HFFc6 (cell line): ENCODE data around the gene STX7. TPM values are rescaled to one million over a fixed set of nuclear protein-coding genes. Genes with fewer than 3 reads are reported as not detected.

Source experiments
- DNase-seq: peaks from one replicate; pipeline ENCODE4 v3.0.0-alpha.2; 2018
- H3K27ac Mint-ChIP-seq: 2 replicates; pipeline ENCODE4 v1.8.0; 2020; ENCODE audit warnings: mild to moderate bottlenecking, mixed read lengths
- H3K27me3 Mint-ChIP-seq: 2 replicates; pipeline ENCODE4 v1.8.0; 2021; ENCODE audit warnings: mild to moderate bottlenecking, moderate library complexity, mixed read lengths; ENCODE audit not compliant: insufficient read depth
- H3K36me3 Mint-ChIP-seq: 2 replicates; pipeline ENCODE4 v1.8.0; 2021; ENCODE audit warnings: low read depth, mixed read lengths
- H3K4me1 Mint-ChIP-seq: 2 replicates; pipeline ENCODE4 v1.8.0; 2020; ENCODE audit warnings: low read depth, mixed read lengths
- H3K4me3 Mint-ChIP-seq: 2 replicates; pipeline ENCODE4 v1.8.0; 2020; ENCODE audit warnings: mild to moderate bottlenecking, moderate library complexity, mixed read lengths
- H3K9me3 Mint-ChIP-seq: 2 replicates; pipeline ENCODE4 v1.8.0; 2020; ENCODE audit warnings: mild to moderate bottlenecking, mixed read lengths
- total RNA-seq, 6 experiments: library from RNA; stranded (reverse); fragmentation: NEBNext Ultra II Directional; extraction: Animal tissue kit (Norgen Biotek cat#: 25700); gene quantifications; 2 replicates in 1 of 6; 3 replicates in 5 of 6; pipeline ENCODE4 v1.2.3, GENCODE V29; 2021
- TF ChIP-seq, protein P1 (sequence below): fragments of 200-600 bp; sonication (generic); IDR thresholded peaks from 2 replicates; pipeline ENCODE4 v1.5.0; 2021; ENCODE audit warnings: antibody characterized with exemption, mild to moderate bottlenecking

Gene STX7
- total RNA-seq, 6 experiments from 2014 or later = 36.4 to 41.5 (median 39.3) TPM

DNA sequence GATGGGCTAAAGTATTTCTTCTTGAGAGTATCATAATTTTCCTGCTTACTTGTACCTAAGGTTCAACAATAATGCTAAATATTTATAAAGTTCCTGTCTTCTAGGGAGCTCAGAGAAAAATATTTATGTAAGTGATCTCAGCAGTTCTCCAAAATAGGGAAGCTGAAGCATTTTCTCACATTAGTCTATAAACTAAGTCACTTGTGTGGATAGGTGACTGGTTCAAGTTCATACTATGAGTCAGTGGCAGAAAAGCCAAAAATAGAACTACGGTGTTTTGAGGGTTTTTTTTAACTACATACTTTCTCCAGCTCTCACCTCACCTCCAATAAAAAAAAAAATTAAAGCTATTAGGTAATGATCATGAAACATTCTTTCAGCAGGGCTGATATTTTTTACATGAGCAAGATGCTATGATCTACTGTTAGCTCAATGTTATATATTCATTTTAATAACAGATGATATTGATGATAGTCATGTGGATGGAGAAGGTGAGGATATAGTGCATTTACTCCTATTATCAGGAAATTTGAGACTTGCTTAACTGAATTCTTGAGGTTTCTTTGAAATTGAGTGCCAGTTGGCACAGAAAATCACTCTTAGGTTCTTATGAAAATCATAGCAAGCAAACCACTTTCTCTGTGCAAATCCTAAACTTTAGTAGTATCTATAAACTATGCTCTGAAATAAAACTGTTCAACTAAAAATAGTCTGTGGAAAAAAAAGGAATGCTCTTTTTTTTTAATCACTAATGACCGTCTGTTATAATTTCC lies 107.6 kb downstream of the STX7 start:
- H3K27me3 Mint-ChIP-seq = no peaks in the 10 kb centered on the region; the same call in 1 of the 2 replicates
- no peaks in the 10 kb centered on the region for H3K9me3 Mint-ChIP-seq
- no peak for DNase-seq
- H3K4me3 Mint-ChIP-seq = no peak overlapping the region; the same call in none of the 2 replicates
- TF ChIP-seq, protein P1, sequence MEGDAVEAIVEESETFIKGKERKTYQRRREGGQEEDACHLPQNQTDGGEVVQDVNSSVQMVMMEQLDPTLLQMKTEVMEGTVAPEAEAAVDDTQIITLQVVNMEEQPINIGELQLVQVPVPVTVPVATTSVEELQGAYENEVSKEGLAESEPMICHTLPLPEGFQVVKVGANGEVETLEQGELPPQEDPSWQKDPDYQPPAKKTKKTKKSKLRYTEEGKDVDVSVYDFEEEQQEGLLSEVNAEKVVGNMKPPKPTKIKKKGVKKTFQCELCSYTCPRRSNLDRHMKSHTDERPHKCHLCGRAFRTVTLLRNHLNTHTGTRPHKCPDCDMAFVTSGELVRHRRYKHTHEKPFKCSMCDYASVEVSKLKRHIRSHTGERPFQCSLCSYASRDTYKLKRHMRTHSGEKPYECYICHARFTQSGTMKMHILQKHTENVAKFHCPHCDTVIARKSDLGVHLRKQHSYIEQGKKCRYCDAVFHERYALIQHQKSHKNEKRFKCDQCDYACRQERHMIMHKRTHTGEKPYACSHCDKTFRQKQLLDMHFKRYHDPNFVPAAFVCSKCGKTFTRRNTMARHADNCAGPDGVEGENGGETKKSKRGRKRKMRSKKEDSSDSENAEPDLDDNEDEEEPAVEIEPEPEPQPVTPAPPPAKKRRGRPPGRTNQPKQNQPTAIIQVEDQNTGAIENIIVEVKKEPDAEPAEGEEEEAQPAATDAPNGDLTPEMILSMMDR = no peak
- H3K27ac Mint-ChIP-seq = no peak overlapping the region
- peaks cover 50% of the 10 kb centered on the region for H3K4me1 Mint-ChIP-seq
- H3K36me3 Mint-ChIP-seq = no peaks in the 10 kb centered on the region

DNA sequence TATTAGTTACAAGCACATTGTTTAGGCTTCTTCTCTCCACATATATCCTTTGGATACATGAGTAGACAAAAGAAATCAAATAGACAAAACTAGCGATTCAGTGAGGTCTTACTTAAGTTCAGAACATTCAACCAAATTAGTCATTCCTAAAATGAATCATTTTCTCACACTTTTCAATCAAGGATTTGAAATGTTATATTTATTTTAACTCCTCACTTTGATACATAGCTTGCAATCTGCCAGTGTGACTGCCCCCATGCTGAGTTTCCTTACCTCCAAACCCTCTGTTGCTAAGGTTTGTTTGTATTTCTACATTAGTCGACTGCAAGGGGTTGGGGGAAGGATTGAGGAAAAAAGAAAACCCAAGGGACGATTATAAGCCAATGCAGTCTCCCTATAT lies 108.2 kb downstream of the STX7 start:
- H3K36me3 Mint-ChIP-seq = no peaks in the 10 kb centered on the region
- H3K4me1 Mint-ChIP-seq = peaks cover 56% of the 10 kb centered on the region
- no peak for DNase-seq
- H3K27me3 Mint-ChIP-seq = no peaks in the 10 kb centered on the region; the same call in 1 of the 2 replicates
- H3K9me3 Mint-ChIP-seq = no peaks in the 10 kb centered on the region
- H3K4me3 Mint-ChIP-seq = peak overlapping the region; percentile 11; the same call in 1 of the 2 replicates
- TF ChIP-seq, protein P1 = no peak
- H3K27ac Mint-ChIP-seq = no peak overlapping the region

DNA sequence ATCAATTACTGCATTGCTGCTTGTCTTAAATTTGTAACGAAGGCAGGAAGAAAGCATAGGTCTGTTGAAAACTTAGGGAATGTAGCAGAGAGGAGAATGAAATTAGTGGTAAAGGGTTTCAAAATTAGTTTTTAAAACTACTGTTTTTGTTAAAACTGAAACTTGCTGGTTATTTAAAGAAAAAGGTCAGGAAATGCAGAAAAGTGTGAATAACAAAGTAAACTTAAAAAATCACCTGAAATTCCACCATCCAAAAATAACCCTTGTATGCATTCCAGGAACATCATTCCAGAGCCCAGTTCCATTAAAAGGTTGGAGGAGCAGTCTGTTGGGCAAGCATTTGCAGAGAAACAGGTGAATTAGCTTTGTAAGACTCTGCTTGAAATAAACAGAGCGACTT lies 108.6 kb downstream of the STX7 start:
- Mint-ChIP-seq H3K27ac (no peak overlapping the region), H3K36me3 (no peaks in the 10 kb centered on the region), H3K27me3 (no peaks in the 10 kb centered on the region; the same call in 1 of the 2 replicates), H3K4me3 (peak overlapping the region; percentile 11; the same call in 1 of the 2 replicates), H3K4me1 (peaks cover 60% of the 10 kb centered on the region), H3K9me3 (no peaks in the 10 kb centered on the region)
- TF ChIP-seq, protein P1 = no peak
- no peak for DNase-seq

DNA sequence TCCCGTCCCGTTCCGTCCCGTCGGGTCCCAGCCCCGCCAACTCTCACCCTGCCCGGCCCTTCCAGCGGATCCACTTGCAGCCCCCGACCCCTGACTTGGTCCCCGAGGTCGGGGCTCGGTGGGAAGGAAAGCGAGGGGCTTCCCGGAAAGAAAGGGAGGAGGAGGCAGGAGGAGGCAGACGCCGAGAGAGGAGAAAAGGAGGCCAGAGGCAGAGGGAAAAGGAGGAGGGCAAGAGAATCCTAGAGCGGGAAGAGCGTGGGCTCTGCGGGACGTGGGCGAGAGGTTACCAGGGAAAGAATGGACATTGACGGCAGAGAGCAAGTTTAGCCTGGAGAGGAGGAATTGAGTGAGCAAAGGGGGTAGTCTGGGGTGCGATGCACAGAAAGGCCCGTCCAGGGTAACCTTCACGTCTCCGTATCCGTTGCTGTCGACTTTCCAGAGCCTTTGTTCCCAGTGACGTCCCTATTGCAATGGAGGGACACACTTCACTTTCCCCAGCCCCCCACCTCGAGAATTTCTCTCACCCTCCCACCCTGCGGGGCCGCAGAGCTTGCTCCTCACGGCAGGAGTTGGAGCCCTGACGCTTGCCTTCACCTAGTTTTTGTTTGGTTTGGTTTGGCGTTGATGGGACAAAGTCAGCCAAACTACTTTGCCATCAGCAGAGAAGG lies 111.2 kb downstream of the STX7 start:
- Mint-ChIP-seq H3K36me3 (peaks cover 13% of the 10 kb centered on the region), H3K4me1 (peaks cover 83% of the 10 kb centered on the region), H3K27ac (peak overlapping the region; percentile 24), H3K4me3 (peak overlapping the region; percentile 84), H3K27me3 (no peaks in the 10 kb centered on the region; the same call in 1 of the 2 replicates), H3K9me3 (no peaks in the 10 kb centered on the region)
- TF ChIP-seq, protein P1 = no peak
- no peak for DNase-seq

DNA sequence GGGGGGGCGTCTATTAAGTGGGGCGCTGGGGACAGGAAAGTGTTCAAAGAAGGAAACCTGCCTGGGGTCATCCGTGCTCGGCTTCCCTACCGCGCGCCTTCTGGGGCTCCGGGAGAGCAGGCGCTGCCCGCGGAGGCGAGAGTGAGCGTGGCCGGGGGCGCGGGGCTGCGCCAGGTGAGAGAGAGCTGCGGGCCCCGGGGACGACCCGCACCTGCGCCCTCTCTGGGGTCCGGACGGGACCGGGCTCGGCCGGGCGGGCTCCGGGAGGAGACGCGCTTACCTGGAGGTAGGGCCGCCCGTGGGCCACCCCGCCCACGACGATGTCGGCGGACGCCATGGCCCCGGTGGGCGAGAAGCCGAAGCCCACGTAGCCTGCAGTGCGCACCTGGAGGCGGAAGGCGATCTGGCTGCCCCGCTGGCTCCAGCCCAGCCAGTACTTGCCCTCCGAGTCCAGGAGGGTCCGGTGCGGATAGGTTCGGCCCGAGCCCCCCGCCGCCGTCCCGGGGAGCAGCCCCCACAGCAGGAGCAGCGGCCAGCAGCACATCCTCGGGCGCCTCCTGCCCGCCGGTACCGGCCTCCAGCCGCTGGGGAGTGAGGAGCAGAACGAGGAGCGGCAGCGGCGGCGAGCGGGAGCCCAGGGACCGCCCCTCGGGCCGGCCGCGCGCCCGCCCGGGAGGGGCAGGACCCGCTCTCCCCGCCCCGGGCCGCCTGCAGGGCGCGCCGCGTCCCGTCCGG lies 111.9 kb downstream of the STX7 start, which contains the start of gene MOXD1:
MOXD1 (minus strand) TSS at position 593 of the 735 bp plus-strand sequence; CDS start at position 544, 49 bp downstream.
- Mint-ChIP-seq H3K4me1 (peaks cover 87% of the 10 kb centered on the region), H3K4me3 (peak within 1 kb of the TSS; percentile 94), H3K27ac (peak within 1 kb of the TSS; percentile 86), H3K9me3 (peaks cover 1% of the 10 kb centered on the region; the same call in 1 of the 2 replicates), H3K36me3 (peaks cover 20% of the 10 kb centered on the region), H3K27me3 (no peaks in the 10 kb centered on the region; the same call in 1 of the 2 replicates)
- TF ChIP-seq, protein P1 = no peak; the same call in 1 of the 2 replicates
- DNase-seq = peak; percentile 46
